ENCODE measurements around the gene NLGN2. TPM values are rescaled to one million over a fixed set of nuclear protein-coding genes. Genes with fewer than 3 reads are reported as not detected.

The NLGN2 gene
- polyA plus RNA-seq, 3 donors: 0.55 TPM; not detected in 2

DNA sequence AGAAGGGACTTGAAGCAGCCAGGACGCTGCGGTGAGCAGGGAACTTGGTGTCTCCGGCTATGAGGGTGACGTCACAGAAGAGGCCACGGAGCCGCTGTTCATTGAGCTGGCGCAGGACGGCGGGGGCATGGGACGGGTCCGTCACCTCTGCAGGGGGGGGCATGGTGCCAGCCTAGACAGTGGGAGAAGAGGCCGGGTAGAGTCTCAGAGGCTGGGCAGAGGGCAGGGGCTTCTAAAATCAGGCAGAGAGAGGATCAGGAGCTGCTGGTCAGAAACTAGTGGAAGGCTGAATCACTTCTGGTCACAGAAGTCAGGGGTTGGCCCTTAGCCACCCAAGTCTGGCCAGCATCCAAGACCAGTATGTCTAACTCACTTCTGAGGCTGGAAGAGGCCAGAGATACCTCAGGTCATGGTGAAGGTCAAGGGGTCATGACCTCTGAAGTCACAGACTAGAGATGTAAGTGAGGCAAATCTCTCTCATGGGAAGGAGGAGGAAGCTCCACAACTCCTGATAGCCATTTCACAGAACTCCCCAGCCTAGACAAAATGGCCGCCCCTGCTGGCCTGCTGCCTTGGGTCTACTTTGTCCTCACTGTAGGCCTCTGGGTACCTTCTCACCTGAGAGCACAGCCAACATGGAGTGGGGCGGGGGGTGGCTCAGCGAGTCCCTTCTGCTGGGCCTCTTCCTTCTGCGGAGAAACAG lies 59.1 kb downstream of the NLGN2 start:
- no peak for TF ChIP-seq CTCF (IDR thresholded peaks at IDR 0.05)
- Histone ChIP-seq H3K9me3 (replicated peaks in 1 of 2; ENCODE audit: control insufficient read depth in 1 of 2, insufficient read depth in 1 of 2, low read length in 2 of 2) (no peaks in the 10 kb centered on the region), H2AFZ (ENCODE audit: insufficient read depth, low read depth, low read length, poor library complexity, severe bottlenecking) (peak overlapping the region; percentile 62), H3K36me3 (replicated peaks in 1 of 2; ENCODE audit: control insufficient read depth in 1 of 2, insufficient read depth in 2 of 2, low read length in 2 of 2) (peaks cover 22 to 33% of the 10 kb centered on the region in 2 donors), H4K20me1 (ENCODE audit: insufficient read depth, low read length) (no peaks in the 10 kb centered on the region), H3K9ac (ENCODE audit: insufficient read depth, low read length, poor library complexity, severe bottlenecking) (peak overlapping the region; percentile 45), H3K4me3 (replicated peaks in 1 of 3; ENCODE audit: low read depth in 2 of 3, low read length in 3 of 3) (peak overlapping the region in 1 of 3 experiments; percentile 46), H3K79me2 (ENCODE audit: insufficient read depth, low read length) (peaks cover 22% of the 10 kb centered on the region), H3K27me3 (ENCODE audit: control insufficient read depth in 2 of 2, insufficient read depth in 2 of 2, low read length in 2 of 2) (no peaks in the 10 kb centered on the region), H3K4me2 (replicated peaks; ENCODE audit: extremely low read depth, low read length, poor library complexity, severe bottlenecking) (peak overlapping the region; percentile 63), H3K27ac (ENCODE audit: low read depth in 1 of 2, low read length in 2 of 2) (peak overlapping the region; percentile 80 to 85), H3K4me1 (ENCODE audit: control insufficient read depth in 1 of 2, insufficient read depth in 2 of 2, low read length in 2 of 2) (peaks cover 21 to 26% of the 10 kb centered on the region in 2 donors)
- 43% methylated on average over 14 of the region's 16 CpGs for WGBS (ENCODE audit: insufficient coverage)
- DNase-seq: peak; percentile 81 to 89 (median 87)
- Mint-ChIP-seq H3K4me1 (peaks cover 22% of the 10 kb centered on the region), H3K27ac (peak overlapping the region; percentile 88 to 97 (median 94)), H3K36me3 (peaks cover 20 to 38% of the 10 kb centered on the region in 2 donors), H3K9me3 (no peaks in the 10 kb centered on the region), H3K4me3 (peak overlapping the region; percentile 41 to 82), H3K27me3 (ENCODE audit: low read depth in 3 of 3) (no peaks in the 10 kb centered on the region)
- intact Hi-C loops (cut with micrococcal nuclease): loop anchor here in 1 of 2 donors (1.0 kb wide), 1 partner anchor 11 kb away; no protein-coding TSS in a partner anchor

DNA sequence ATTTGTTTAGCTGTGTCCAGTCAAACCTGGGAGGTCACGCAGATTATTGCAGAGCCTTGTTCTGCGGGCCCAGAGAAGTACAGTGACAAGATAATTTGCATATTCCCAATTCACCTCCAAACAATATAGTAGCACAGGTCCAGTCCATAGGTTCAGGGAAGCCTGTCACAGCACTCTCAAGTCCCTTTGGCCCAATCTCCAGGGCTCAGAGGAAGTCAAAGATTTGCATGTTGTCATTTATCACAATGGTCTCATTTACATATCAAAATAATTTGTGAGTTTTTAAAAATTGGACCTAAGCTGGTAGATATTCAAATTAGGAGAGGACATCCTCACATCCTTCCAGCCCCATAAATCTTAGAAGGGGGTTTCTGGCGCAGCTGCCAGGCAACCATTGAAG lies 59.9 kb downstream of the NLGN2 start:
- 65% methylated on average over 2 of the region's 3 CpGs for WGBS (ENCODE audit: insufficient coverage)
- Mint-ChIP-seq H3K4me1 (peaks cover 26% of the 10 kb centered on the region), H3K9me3 (no peaks in the 10 kb centered on the region), H3K36me3 (peaks cover 20 to 38% of the 10 kb centered on the region in 2 donors), H3K27me3 (ENCODE audit: low read depth in 3 of 3) (no peaks in the 10 kb centered on the region), H3K27ac (peak overlapping the region; percentile 88 to 97 (median 94)), H3K4me3 (no peak overlapping the region)
- no peaks in the 10 kb centered on the region for H3K27me3 ChIP-seq (ENCODE audit: control insufficient read depth in 2 of 2, insufficient read depth in 2 of 2, low read length in 2 of 2)
- peak overlapping the region; percentile 60 for H2AFZ ChIP-seq (ENCODE audit: insufficient read depth, low read depth, low read length, poor library complexity, severe bottlenecking)
- peaks cover 24% of the 10 kb centered on the region for H3K79me2 ChIP-seq (ENCODE audit: insufficient read depth, low read length)
- H3K4me3 ChIP-seq (replicated peaks in 1 of 3; ENCODE audit: low read depth in 2 of 3, low read length in 3 of 3): peak overlapping the region in 1 of 3 experiments; percentile 46
- no peak for TF ChIP-seq CTCF (IDR thresholded peaks at IDR 0.05)
- peak overlapping the region; percentile 37 for H3K9ac ChIP-seq (ENCODE audit: insufficient read depth, low read length, poor library complexity, severe bottlenecking)
- H3K36me3 ChIP-seq (replicated peaks in 1 of 2; ENCODE audit: control insufficient read depth in 1 of 2, insufficient read depth in 2 of 2, low read length in 2 of 2): peaks cover 19 to 28% of the 10 kb centered on the region in 2 donors
- DNase-seq: no peak
- no peaks in the 10 kb centered on the region for H3K9me3 ChIP-seq (replicated peaks in 1 of 2; ENCODE audit: control insufficient read depth in 1 of 2, insufficient read depth in 1 of 2, low read length in 2 of 2)
- H3K4me1 ChIP-seq (ENCODE audit: control insufficient read depth in 1 of 2, insufficient read depth in 2 of 2, low read length in 2 of 2): peaks cover 21 to 28% of the 10 kb centered on the region in 2 donors
- H3K27ac ChIP-seq (ENCODE audit: low read depth in 1 of 2, low read length in 2 of 2): peak overlapping the region; percentile 80 to 85
- no peaks in the 10 kb centered on the region for H4K20me1 ChIP-seq (ENCODE audit: insufficient read depth, low read length)
- intact Hi-C loops (cut with micrococcal nuclease): no loop called here
- H3K4me2 ChIP-seq (replicated peaks; ENCODE audit: extremely low read depth, low read length, poor library complexity, severe bottlenecking): peak overlapping the region; percentile 63
